ENCODE results near the gene RASGRF1. TPM values are rescaled to one million over a fixed set of nuclear protein-coding genes. Genes with fewer than 3 reads are reported as not detected.

The RASGRF1 gene
- total and polyA plus RNA-seq, 4 donors, result 0.13 to 0.15 TPM; not detected in 2

GRCh38 chr15:79105141-79105540 is 14.6 kb upstream of the RASGRF1 start:
- Histone ChIP-seq H3K9me3 (ENCODE audit: control insufficient read depth, low read length) (no peaks in the 10 kb centered on the region), H3K4me1 (ENCODE audit: control insufficient read depth in 1 of 2, insufficient read depth in 2 of 2, low read length in 2 of 2) (no peaks in the 10 kb centered on the region), H3K36me3 (ENCODE audit: control insufficient read depth in 1 of 2, insufficient read depth in 2 of 2, low read length in 1 of 2) (no peaks in the 10 kb centered on the region), H3K4me3 (ENCODE audit: low read length in 2 of 2) (no peak overlapping the region), H3K27me3 (ENCODE audit: control insufficient read depth in 1 of 2, insufficient read depth in 2 of 2, low read length in 1 of 2) (no peaks in the 10 kb centered on the region), H3K27ac (ENCODE audit: low read depth in 1 of 2, low read length in 2 of 2) (no peak overlapping the region)
- DNase-seq (no peak), ATAC-seq (ENCODE audit: low FRiP score) (no peak)
- 93 to 95% methylated on average over 4 of the region's 4 CpGs for WGBS, 2 donors
- intact Hi-C loops (cut with DNase I), result no loop called here

GRCh38 chr15:79102595-79102994 is 12.0 kb upstream of the RASGRF1 start:
- Histone ChIP-seq H3K27ac (ENCODE audit: low read depth in 1 of 2, low read length in 2 of 2) (no peak overlapping the region), H3K4me3 (ENCODE audit: low read length in 2 of 2) (no peak overlapping the region), H3K27me3 (ENCODE audit: control insufficient read depth in 1 of 2, insufficient read depth in 2 of 2, low read length in 1 of 2) (peaks cover 0 to 2% of the 10 kb centered on the region in 2 donors), H3K36me3 (ENCODE audit: control insufficient read depth in 1 of 2, insufficient read depth in 2 of 2, low read length in 1 of 2) (no peaks in the 10 kb centered on the region), H3K9me3 (ENCODE audit: control insufficient read depth, low read length) (no peaks in the 10 kb centered on the region), H3K4me1 (ENCODE audit: control insufficient read depth in 1 of 2, insufficient read depth in 2 of 2, low read length in 2 of 2) (no peaks in the 10 kb centered on the region)
- intact Hi-C loops (cut with DNase I), result no loop called here
- DNase-seq (peak in 1 of 2 donors; percentile 20), ATAC-seq (ENCODE audit: low FRiP score) (no peak)
- WGBS, 2 donors, result 78 to 82% methylated on average over 6 of the region's 6 CpGs

DNA sequence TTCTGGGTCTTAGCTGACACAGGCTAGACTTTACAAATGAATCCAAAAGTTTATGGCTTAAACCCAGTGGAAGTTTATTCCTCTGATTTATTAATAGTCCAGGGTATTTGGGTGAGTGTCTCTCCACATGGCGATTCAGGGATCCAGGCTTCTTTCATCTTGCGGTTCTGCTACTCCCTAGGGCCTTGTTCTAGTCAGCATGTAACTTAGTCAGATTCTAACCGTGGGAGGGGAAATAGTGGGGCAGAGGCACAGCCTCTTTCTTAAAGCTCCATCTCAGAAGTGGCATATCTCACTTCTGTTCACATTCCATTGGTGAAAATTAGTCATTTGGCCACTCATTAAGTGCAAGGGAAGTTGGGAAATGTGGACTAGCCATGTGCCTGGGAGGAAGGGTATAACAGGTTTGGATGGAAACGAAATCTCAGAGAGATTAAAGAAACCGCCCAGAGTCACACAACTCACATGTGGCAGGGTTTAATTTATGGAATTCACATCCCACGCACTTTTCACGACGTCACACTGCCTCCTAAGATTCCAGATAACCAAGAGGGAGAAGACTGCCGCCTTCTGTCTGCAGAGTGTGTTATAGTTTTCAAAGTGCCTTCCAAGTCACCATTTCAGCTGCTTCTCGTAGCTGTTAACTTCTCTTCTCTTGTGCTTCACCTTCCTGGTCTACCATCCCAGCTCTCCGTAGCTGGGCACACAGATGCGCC is 11.4 kb upstream of the RASGRF1 start:
- intact Hi-C loops (cut with DNase I), result no loop called here
- H3K27me3 ChIP-seq (ENCODE audit: control insufficient read depth in 1 of 2, insufficient read depth in 2 of 2, low read length in 1 of 2), result peaks cover 0 to 2% of the 10 kb centered on the region in 2 donors
- DNase-seq, result no peak

GRCh38 chr15:79099692-79100091 is 9.1 kb upstream of the RASGRF1 start:
- no peak overlapping the region for H3K27ac ChIP-seq (ENCODE audit: low read depth in 1 of 2, low read length in 2 of 2)
- H3K4me1 ChIP-seq (ENCODE audit: control insufficient read depth in 1 of 2, insufficient read depth in 2 of 2, low read length in 2 of 2), result no peaks in the 10 kb centered on the region
- DNase-seq (peak in 1 of 2 donors; percentile 17), ATAC-seq (ENCODE audit: low FRiP score) (no peak)
- 63 to 67% methylated on average over 4 of the region's 4 CpGs for WGBS, 2 donors
- H3K9me3 ChIP-seq (ENCODE audit: control insufficient read depth, low read length), result no peaks in the 10 kb centered on the region
- H3K4me3 ChIP-seq (ENCODE audit: low read length in 2 of 2), result no peak overlapping the region
- H3K27me3 ChIP-seq (ENCODE audit: control insufficient read depth in 1 of 2, insufficient read depth in 2 of 2, low read length in 1 of 2), result peaks cover 0 to 2% of the 10 kb centered on the region in 2 donors
- H3K36me3 ChIP-seq (ENCODE audit: control insufficient read depth in 1 of 2, insufficient read depth in 2 of 2, low read length in 1 of 2), result no peaks in the 10 kb centered on the region
- intact Hi-C loops (cut with DNase I), result no loop called here

More for the DNA sequence above, 11.4 kb upstream of the RASGRF1 start:
- no peak for ATAC-seq (ENCODE audit: low FRiP score)
- H3K4me1 ChIP-seq (ENCODE audit: control insufficient read depth in 1 of 2, insufficient read depth in 2 of 2, low read length in 2 of 2), result no peaks in the 10 kb centered on the region
- no peaks in the 10 kb centered on the region for H3K9me3 ChIP-seq (ENCODE audit: control insufficient read depth, low read length)
- no peak overlapping the region for H3K4me3 ChIP-seq (ENCODE audit: low read length in 2 of 2)
- no peaks in the 10 kb centered on the region for H3K36me3 ChIP-seq (ENCODE audit: control insufficient read depth in 1 of 2, insufficient read depth in 2 of 2, low read length in 1 of 2)
- 59% methylated on average over 12 of the region's 12 CpGs for WGBS, 2 donors
- no peak overlapping the region for H3K27ac ChIP-seq (ENCODE audit: low read depth in 1 of 2, low read length in 2 of 2)

GRCh38 chr15:79094611-79095021 is 4.0 kb upstream of the RASGRF1 start:
- WGBS, 2 donors, result 24 to 31% methylated on average over 6 of the region's 6 CpGs
- peaks cover 0 to 2% of the 10 kb centered on the region in 2 donors for H3K27me3 ChIP-seq (ENCODE audit: control insufficient read depth in 1 of 2, insufficient read depth in 2 of 2, low read length in 1 of 2)
- H3K4me1 ChIP-seq (ENCODE audit: control insufficient read depth in 1 of 2, insufficient read depth in 2 of 2, low read length in 2 of 2), result no peaks in the 10 kb centered on the region
- intact Hi-C loops (cut with DNase I), result no loop called here
- ATAC-seq (ENCODE audit: low FRiP score), result no peak
- no peak for DNase-seq
- no peaks in the 10 kb centered on the region for H3K36me3 ChIP-seq (ENCODE audit: control insufficient read depth in 1 of 2, insufficient read depth in 2 of 2, low read length in 1 of 2)
- H3K27ac ChIP-seq (ENCODE audit: low read depth in 1 of 2, low read length in 2 of 2), result no peak overlapping the region
- H3K4me3 ChIP-seq (ENCODE audit: low read length in 2 of 2), result no peak overlapping the region
- no peaks in the 10 kb centered on the region for H3K9me3 ChIP-seq (ENCODE audit: control insufficient read depth, low read length)

- intact Hi-C loops (cut with DNase I), result no loop called here
- WGBS, 2 donors, result 64% methylated on average over 8 of the region's 8 CpGs
- H3K4me3 ChIP-seq (ENCODE audit: low read length in 2 of 2), result no peak overlapping the region
- H3K27me3 ChIP-seq (ENCODE audit: control insufficient read depth in 1 of 2, insufficient read depth in 2 of 2, low read length in 1 of 2), result no peaks in the 10 kb centered on the region
- H3K9me3 ChIP-seq (ENCODE audit: control insufficient read depth, low read length), result no peaks in the 10 kb centered on the region
- no peak overlapping the region for H3K27ac ChIP-seq (ENCODE audit: low read depth in 1 of 2, low read length in 2 of 2)
- H3K4me1 ChIP-seq (ENCODE audit: control insufficient read depth in 1 of 2, insufficient read depth in 2 of 2, low read length in 2 of 2), result no peaks in the 10 kb centered on the region
- DNase-seq (peak in 1 of 2 donors; percentile 22), ATAC-seq (ENCODE audit: low FRiP score) (no peak)
- H3K36me3 ChIP-seq (ENCODE audit: control insufficient read depth in 1 of 2, insufficient read depth in 2 of 2, low read length in 1 of 2), result no peaks in the 10 kb centered on the region
These were observed 2.9 kb upstream of the RASGRF1 start for GRCh38 chr15:79093352-79093935.

GRCh38 chr15:79092382-79092781 is 1.8 kb upstream of the RASGRF1 start:
- Histone ChIP-seq H3K27ac (ENCODE audit: low read depth in 1 of 2, low read length in 2 of 2) (no peak overlapping the region), H3K9me3 (ENCODE audit: control insufficient read depth, low read length) (no peaks in the 10 kb centered on the region), H3K27me3 (ENCODE audit: control insufficient read depth in 1 of 2, insufficient read depth in 2 of 2, low read length in 1 of 2) (no peaks in the 10 kb centered on the region), H3K36me3 (ENCODE audit: control insufficient read depth in 1 of 2, insufficient read depth in 2 of 2, low read length in 1 of 2) (no peaks in the 10 kb centered on the region), H3K4me3 (ENCODE audit: low read length in 2 of 2) (no peak overlapping the region), H3K4me1 (ENCODE audit: control insufficient read depth in 1 of 2, insufficient read depth in 2 of 2, low read length in 2 of 2) (no peaks in the 10 kb centered on the region)
- DNase-seq (peak in 1 of 2 donors; percentile 16), ATAC-seq (ENCODE audit: low FRiP score) (no peak)
- intact Hi-C loops (cut with DNase I), result no loop called here
- 62 to 90% methylated on average over 2 of the region's 2 CpGs for WGBS, 2 donors

DNA sequence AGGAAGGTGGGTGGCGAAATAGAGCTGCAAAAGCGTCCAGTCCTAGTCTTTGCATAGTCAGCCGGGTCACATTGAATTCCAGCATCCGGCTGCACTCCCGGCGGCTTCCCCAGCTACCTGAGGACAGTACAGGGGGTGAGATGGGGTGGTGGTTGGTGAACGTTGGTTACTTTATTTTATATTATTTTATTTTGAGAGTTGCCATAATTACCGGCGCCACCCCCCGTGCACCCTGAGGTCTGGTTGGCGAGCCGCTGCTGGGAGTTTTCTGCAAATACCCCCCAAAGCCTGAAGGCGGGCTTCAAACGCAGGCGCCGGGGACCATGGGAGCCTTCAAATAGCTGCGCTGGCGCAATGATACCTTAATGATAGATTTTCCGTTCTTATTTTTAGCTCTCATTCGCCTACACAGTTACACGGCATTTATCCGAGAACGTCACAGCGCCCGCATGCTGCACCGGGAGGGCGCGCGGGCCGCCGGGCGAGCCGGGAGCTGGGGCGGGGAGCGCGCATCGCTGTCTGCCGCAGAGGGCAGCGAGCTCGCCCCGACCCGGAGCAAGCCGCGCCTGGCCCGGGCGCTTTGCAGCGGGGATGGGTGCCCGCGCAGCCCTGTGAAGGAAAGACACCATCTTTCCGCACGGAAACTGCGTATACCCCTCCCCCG is 756 bp upstream of the RASGRF1 start:
- ATAC-seq (ENCODE audit: low FRiP score), result no peak
- Histone ChIP-seq H3K27ac (ENCODE audit: low read depth in 1 of 2, low read length in 2 of 2) (no peak overlapping the region), H3K4me3 (ENCODE audit: low read length in 2 of 2) (no peak overlapping the region), H3K9me3 (ENCODE audit: control insufficient read depth, low read length) (no peaks in the 10 kb centered on the region), H3K4me1 (ENCODE audit: control insufficient read depth in 1 of 2, insufficient read depth in 2 of 2, low read length in 2 of 2) (no peaks in the 10 kb centered on the region), H3K27me3 (ENCODE audit: control insufficient read depth in 1 of 2, insufficient read depth in 2 of 2, low read length in 1 of 2) (no peaks in the 10 kb centered on the region), H3K36me3 (ENCODE audit: control insufficient read depth in 1 of 2, insufficient read depth in 2 of 2, low read length in 1 of 2) (no peaks in the 10 kb centered on the region)
- DNase-seq, result peak in 1 of 2 donors; percentile 53
- WGBS, 2 donors, result 1 to 2% methylated on average over 44 to 53 of the region's 53 CpGs
- intact Hi-C loops (cut with DNase I), result no loop called here

All from aorta (tissue), 5 donors.